LNCaP clone FGC (cell line): Measurements from ENCODE around the gene RNF39.

Experiments used
- DNase-seq: peaks from one replicate; pipeline ENCODE4 v3.0.0-alpha.2; 2011; ENCODE audit warnings: low read depth
- H3K4me3 ChIP-seq: 2 replicates; pipeline ENCODE4 v1.5.1; 2011; ENCODE audit warnings: mild to moderate bottlenecking, low read depth, low read length, control low read depth
- TF ChIP-seq, protein P1 (sequence below): IDR thresholded peaks from 2 replicates; pipeline ENCODE4 v1.5.1; 2012; ENCODE audit warnings: mild to moderate bottlenecking; ENCODE audit not compliant: control insufficient read depth, insufficient read depth; ENCODE audit errors: extremely low read depth

RNF39 gene

GRCh38 chr6:30101444-30102413, 26.2 kb upstream of the RNF39 start:
- peak overlapping the region; percentile 49 for H3K4me3 ChIP-seq
- TF ChIP-seq, protein P1, sequence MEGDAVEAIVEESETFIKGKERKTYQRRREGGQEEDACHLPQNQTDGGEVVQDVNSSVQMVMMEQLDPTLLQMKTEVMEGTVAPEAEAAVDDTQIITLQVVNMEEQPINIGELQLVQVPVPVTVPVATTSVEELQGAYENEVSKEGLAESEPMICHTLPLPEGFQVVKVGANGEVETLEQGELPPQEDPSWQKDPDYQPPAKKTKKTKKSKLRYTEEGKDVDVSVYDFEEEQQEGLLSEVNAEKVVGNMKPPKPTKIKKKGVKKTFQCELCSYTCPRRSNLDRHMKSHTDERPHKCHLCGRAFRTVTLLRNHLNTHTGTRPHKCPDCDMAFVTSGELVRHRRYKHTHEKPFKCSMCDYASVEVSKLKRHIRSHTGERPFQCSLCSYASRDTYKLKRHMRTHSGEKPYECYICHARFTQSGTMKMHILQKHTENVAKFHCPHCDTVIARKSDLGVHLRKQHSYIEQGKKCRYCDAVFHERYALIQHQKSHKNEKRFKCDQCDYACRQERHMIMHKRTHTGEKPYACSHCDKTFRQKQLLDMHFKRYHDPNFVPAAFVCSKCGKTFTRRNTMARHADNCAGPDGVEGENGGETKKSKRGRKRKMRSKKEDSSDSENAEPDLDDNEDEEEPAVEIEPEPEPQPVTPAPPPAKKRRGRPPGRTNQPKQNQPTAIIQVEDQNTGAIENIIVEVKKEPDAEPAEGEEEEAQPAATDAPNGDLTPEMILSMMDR = peak; percentile 10; the same call in 1 of the 2 replicates

GRCh38 chr6:30100585-30101443, 25.2 kb upstream of the RNF39 start:
- DNase-seq = no peak
- H3K4me3 ChIP-seq = no peak overlapping the region
- TF ChIP-seq, protein P1 = no peak

More at GRCh38 chr6:30101444-30102413, 26.2 kb upstream of the RNF39 start:
- peak; percentile 52 for DNase-seq

GRCh38 chr6:30100154-30100553, 24.6 kb upstream of the RNF39 start:
- TF ChIP-seq, protein P1 = no peak
- no peak overlapping the region for H3K4me3 ChIP-seq
- DNase-seq = no peak

DNA sequence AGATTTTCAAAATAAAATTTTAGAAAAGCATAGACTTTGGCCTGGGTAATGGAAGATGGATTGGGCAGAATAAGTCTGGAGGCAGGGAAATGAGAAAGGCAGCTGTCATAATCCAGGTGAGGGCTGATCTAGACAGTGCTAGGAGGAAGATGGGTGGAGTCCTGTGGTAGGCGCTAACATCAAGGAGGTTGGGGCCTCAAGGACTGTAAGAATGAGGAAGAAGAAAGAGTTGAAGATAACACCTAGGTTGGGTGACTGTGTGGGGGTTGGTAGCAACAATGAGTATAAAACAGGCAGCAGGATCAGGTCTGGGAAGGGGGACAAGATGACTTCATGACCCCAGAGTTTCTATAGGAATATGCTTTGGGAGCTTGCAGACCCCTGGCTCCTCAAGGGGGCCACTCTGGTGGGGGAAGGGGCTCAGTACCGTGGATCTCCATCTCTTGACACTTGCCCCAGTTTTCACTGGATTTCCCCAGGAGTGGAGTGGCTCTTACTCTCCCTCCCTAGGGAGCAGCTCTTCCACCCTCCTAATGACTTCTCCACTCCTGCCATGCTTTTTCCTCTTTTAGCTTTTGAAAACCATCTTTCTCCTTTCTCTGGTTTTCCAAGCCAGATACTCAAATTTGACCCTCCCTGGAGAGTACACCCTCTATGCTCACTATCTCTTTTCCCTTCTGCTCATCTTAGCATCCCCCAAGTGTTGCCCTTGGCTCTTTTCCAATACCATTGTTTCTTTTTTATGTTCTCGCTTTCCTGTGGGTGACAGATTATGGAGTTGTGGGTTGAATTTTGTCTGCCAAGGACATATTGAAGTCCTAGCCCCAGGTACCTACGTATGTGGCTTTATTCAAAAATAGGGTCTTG, 22.6 kb upstream of the RNF39 start:
- TF ChIP-seq, protein P1 = no peak
- DNase-seq = no peak

DNA sequence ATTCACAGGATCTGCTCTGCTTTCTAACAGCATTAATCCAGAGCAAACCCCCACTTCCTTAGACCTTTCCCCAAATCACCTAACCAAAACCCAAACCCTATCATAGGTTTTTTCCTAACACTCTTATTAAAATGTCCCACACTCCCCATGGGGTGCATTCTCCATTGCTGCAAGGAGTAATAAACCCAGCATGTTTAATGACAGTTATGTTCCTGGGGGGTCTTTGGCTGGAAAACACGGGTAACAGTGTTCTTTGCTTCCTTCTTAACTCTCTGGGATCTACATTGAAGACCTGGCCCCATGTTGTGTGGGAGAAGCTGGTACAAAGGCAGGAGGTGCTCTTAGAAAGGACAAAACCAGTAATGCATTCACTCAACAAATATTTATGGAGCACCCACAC, 21.3 kb upstream of the RNF39 start:
- no peak overlapping the region for H3K4me3 ChIP-seq
- DNase-seq = no peak
- TF ChIP-seq, protein P1 = no peak

More for the DNA sequence above, 22.6 kb upstream of the RNF39 start:
- H3K4me3 ChIP-seq = no peak overlapping the region
